ENCODE data around the gene GSN. TPM values are rescaled to one million over a fixed set of nuclear protein-coding genes. Genes with fewer than 3 reads are reported as not detected.

Gene GSN
- total and polyA plus RNA-seq, 10 of the 15 experiments (the other 5 are each of a cell fraction or from before 2014, with no cell fraction given) = 0.66 to 9.2 (median 6.2) TPM

GRCh38 chr9:121333950-121334773 lies 66.2 kb downstream of the GSN start:
- Histone ChIP-seq H3K4me1 (ENCODE audit: control insufficient read depth, insufficient read depth, low read length) (no peaks in the 10 kb centered on the region), H3K27ac (ENCODE audit: control insufficient read depth, insufficient read depth) (no peak overlapping the region), H3K9me3 (replicated peaks; ENCODE audit: control insufficient read depth, insufficient read depth, low read length) (no peaks in the 10 kb centered on the region), H3K36me3 (ENCODE audit: control insufficient read depth in 2 of 2, insufficient read depth in 2 of 2, low read length in 1 of 2) (peaks cover 0 to 2% of the 10 kb centered on the region in 2 experiments; a peak in 2 of 4 replicates), H4K20me1 (ENCODE audit: control insufficient read depth, insufficient read depth) (no peaks in the 10 kb centered on the region), H3K79me2 (ENCODE audit: control insufficient read depth, insufficient read depth, low read length) (no peaks in the 10 kb centered on the region), H2AFZ (ENCODE audit: control insufficient read depth, low read depth, low read length) (no peak overlapping the region), H3K27me3 (replicated peaks in 1 of 2; ENCODE audit: control insufficient read depth in 2 of 2, insufficient read depth in 2 of 2, low read length in 1 of 2) (no peaks in the 10 kb centered on the region), H3K4me3 (no peak overlapping the region), H3K4me2 (ENCODE audit: control insufficient read depth, insufficient read depth) (no peak overlapping the region), H3K9ac (ENCODE audit: control insufficient read depth, insufficient read depth, low read length) (no peak overlapping the region)
- RAD21 ChIA-PET (ENCODE audit: unreplicated experiment) = interaction anchor here (1.1 kb wide), 1 partner anchor 14 kb away, joined by 3 read pairs; no protein-coding TSS in a partner anchor
- DNase-seq (ENCODE audit: low read depth, low spot score) (no peak), FAIRE-seq (no peak), ATAC-seq (no peak)
- SMC1A ChIA-PET (ENCODE audit: uncharacterized antibody, unreplicated experiment) = interaction anchor here (1.0 to 1.9 kb wide), 3 partner anchors 13 to 42 kb away, joined by 3 to 7 read pairs (median 3); no protein-coding TSS in a partner anchor
- WGBS (ENCODE audit: insufficient coverage, insufficient replicate concordance, low lambda C conversion rate, missing lambda C conversion rate) = 96% methylated on average over 8 of the region's 8 CpGs
- CTCF ChIA-PET = interaction anchor here (0.8 to 1.8 kb wide), 3 partner anchors 14 to 42 kb away, joined by 3 to 5 read pairs (median 3); no protein-coding TSS in a partner anchor
- POLR2A ChIA-PET = no interaction called here
- in situ Hi-C loops (cut with MboI) (no loop called here), intact Hi-C loops (cut with micrococcal nuclease; ENCODE audit: unreplicated experiment) (no loop called here)
- no TSS peak for BruUV-seq (replicated peaks)
- no peak for TF ChIP-seq ZBTB40 (IDR thresholded peaks at IDR 0.05; ENCODE audit: borderline replicate concordance)
- no peak for TF ChIP-seq CHD4 (IDR thresholded peaks at IDR 0.05)
- TF ChIP-seq RELA (IDR thresholded peaks at IDR 0.05; ENCODE audit: borderline replicate concordance, partially characterized antibody) = no peak
- no peak for TF ChIP-seq MTA3 (IDR thresholded peaks at IDR 0.05; ENCODE audit: borderline replicate concordance, low read length)
- TF ChIP-seq NFYB (IDR thresholded peaks at IDR 0.05; ENCODE audit: insufficient read depth, low read depth, low read length) = no peak
- no peak for TF ChIP-seq ZNF592 (IDR thresholded peaks at IDR 0.05)
- no peak for TF ChIP-seq USF2 (IDR thresholded peaks at IDR 0.05; ENCODE audit: borderline replicate concordance, low read depth, low read length)
- TF ChIP-seq POLR2AphosphoS2 (IDR thresholded peaks at IDR 0.05; ENCODE audit: low read depth, low read length) = no peak
- TF ChIP-seq ZZZ3 (IDR thresholded peaks at IDR 0.05; ENCODE audit: control insufficient read depth, insufficient read length, low read depth) = no peak
- TF ChIP-seq IRF3 (IDR thresholded peaks at IDR 0.05) = no peak
- TF ChIP-seq PML (IDR thresholded peaks at IDR 0.05; ENCODE audit: low read length) = no peak
- TF ChIP-seq NR2F1 (conservative IDR thresholded peaks at IDR 0.05) = no peak
- TF ChIP-seq TARDBP (IDR thresholded peaks at IDR 0.05; ENCODE audit: borderline replicate concordance) = no peak
